ENCODE measurements around the gene P2RX3. TPM values are rescaled to one million over a fixed set of nuclear protein-coding genes. Genes with fewer than 3 reads are reported as not detected.
A peak's percentile ranks its signal among the peaks of the same experiment; 100 is the strongest.

The P2RX3 gene
- total RNA-seq, 1 donor from 2014 or later, result not detected

GRCh38 chr11:57325735-57326048, 12.5 kb upstream of the P2RX3 start:
- Mint-ChIP-seq H3K27me3 (ENCODE audit: unreplicated experiment) (no peaks in the 10 kb centered on the region), H3K9me3 (ENCODE audit: unreplicated experiment) (no peaks in the 10 kb centered on the region), H3K4me3 (ENCODE audit: unreplicated experiment) (peak overlapping the region; percentile 85), H3K27ac (ENCODE audit: unreplicated experiment) (peak overlapping the region; percentile 100), H3K36me3 (ENCODE audit: unreplicated experiment) (peaks cover 42% of the 10 kb centered on the region), H3K4me1 (ENCODE audit: unreplicated experiment) (peaks cover 52% of the 10 kb centered on the region)
- no peak for TF ChIP-seq CTCF (IDR thresholded peaks at IDR 0.05)
- DNase-seq (ENCODE audit: extremely low spot score, unreplicated experiment), result no peak

- no peak for TF ChIP-seq CTCF (IDR thresholded peaks at IDR 0.05)
- no peak for DNase-seq (ENCODE audit: extremely low spot score, unreplicated experiment)
- Mint-ChIP-seq H3K9me3 (ENCODE audit: unreplicated experiment) (no peaks in the 10 kb centered on the region), H3K27ac (ENCODE audit: unreplicated experiment) (peak overlapping the region; percentile 100), H3K4me3 (ENCODE audit: unreplicated experiment) (no peak overlapping the region), H3K36me3 (ENCODE audit: unreplicated experiment) (peaks cover 54% of the 10 kb centered on the region), H3K4me1 (ENCODE audit: unreplicated experiment) (peaks cover 31% of the 10 kb centered on the region), H3K27me3 (ENCODE audit: unreplicated experiment) (no peaks in the 10 kb centered on the region)
These were observed 10.4 kb upstream of the P2RX3 start for GRCh38 chr11:57327721-57328120.

- H3K36me3 Mint-ChIP-seq (ENCODE audit: unreplicated experiment), result peaks cover 54% of the 10 kb centered on the region
- no peak for DNase-seq (ENCODE audit: extremely low spot score, unreplicated experiment)
- no peaks in the 10 kb centered on the region for H3K27me3 Mint-ChIP-seq (ENCODE audit: unreplicated experiment)
- no peak overlapping the region for H3K4me3 Mint-ChIP-seq (ENCODE audit: unreplicated experiment)
- no peak for TF ChIP-seq CTCF (IDR thresholded peaks at IDR 0.05)
- H3K4me1 Mint-ChIP-seq (ENCODE audit: unreplicated experiment), result peaks cover 36% of the 10 kb centered on the region
- H3K27ac Mint-ChIP-seq (ENCODE audit: unreplicated experiment), result no peak overlapping the region
- H3K9me3 Mint-ChIP-seq (ENCODE audit: unreplicated experiment), result no peaks in the 10 kb centered on the region
These were observed 8.1 kb upstream of the P2RX3 start for GRCh38 chr11:57330029-57330428.

GRCh38 chr11:57331720-57332119, 6.4 kb upstream of the P2RX3 start:
- Mint-ChIP-seq H3K4me3 (ENCODE audit: unreplicated experiment) (no peak overlapping the region), H3K27ac (ENCODE audit: unreplicated experiment) (no peak overlapping the region), H3K9me3 (ENCODE audit: unreplicated experiment) (no peaks in the 10 kb centered on the region), H3K36me3 (ENCODE audit: unreplicated experiment) (peaks cover 49% of the 10 kb centered on the region), H3K27me3 (ENCODE audit: unreplicated experiment) (no peaks in the 10 kb centered on the region), H3K4me1 (ENCODE audit: unreplicated experiment) (peaks cover 28% of the 10 kb centered on the region)
- no peak for TF ChIP-seq CTCF (IDR thresholded peaks at IDR 0.05)
- DNase-seq (ENCODE audit: extremely low spot score, unreplicated experiment), result no peak

- peaks cover 24% of the 10 kb centered on the region for H3K4me1 Mint-ChIP-seq (ENCODE audit: unreplicated experiment)
- peaks cover 39% of the 10 kb centered on the region for H3K36me3 Mint-ChIP-seq (ENCODE audit: unreplicated experiment)
- H3K9me3 Mint-ChIP-seq (ENCODE audit: unreplicated experiment), result no peaks in the 10 kb centered on the region
- no peaks in the 10 kb centered on the region for H3K27me3 Mint-ChIP-seq (ENCODE audit: unreplicated experiment)
- DNase-seq (ENCODE audit: extremely low spot score, unreplicated experiment), result no peak
- no peak overlapping the region for H3K27ac Mint-ChIP-seq (ENCODE audit: unreplicated experiment)
- TF ChIP-seq CTCF (IDR thresholded peaks at IDR 0.05), result no peak
- no peak overlapping the region for H3K4me3 Mint-ChIP-seq (ENCODE audit: unreplicated experiment)
These were observed 5.3 kb upstream of the P2RX3 start for GRCh38 chr11:57332694-57333440.

All from osteocyte (in vitro differentiated cells).